Measurements from ENCODE around the gene REN. TPM values are rescaled to one million over a fixed set of nuclear protein-coding genes. Genes with fewer than 3 reads are reported as not detected.

REN gene
- total and polyA plus RNA-seq, 2 of the 13 experiments (the other 11 are each of a cell fraction or from before 2014, with no cell fraction given) = not detected

GRCh38 chr1:204162494-204163074 is 3.6 kb downstream of the REN start (continued):
- TF ChIP-seq JARID2 (CRISPR knock-in tag; IDR thresholded peaks at IDR 0.05; ENCODE audit: insufficient replicate concordance) (no peak), SRSF9 (IDR thresholded peaks at IDR 0.05; ENCODE audit: borderline replicate concordance, insufficient read depth, low read depth, low read length, poor library complexity, severe bottlenecking) (no peak), AHDC1 (CRISPR knock-in tag; IDR thresholded peaks at IDR 0.05; ENCODE audit: borderline replicate concordance) (no peak), ZMAT5 (CRISPR knock-in tag; IDR thresholded peaks at IDR 0.05; ENCODE audit: borderline replicate concordance, low read depth) (no peak), ZBTB25 (CRISPR knock-in tag; IDR thresholded peaks at IDR 0.05) (peak; percentile 50; the same call in 1 of the 2 replicates), STAG1 (CRISPR knock-in tag; IDR thresholded peaks at IDR 0.05) (peak; percentile 98), FOXM1 (CRISPR knock-in tag; IDR thresholded peaks at IDR 0.05) (no peak), GABPA (IDR thresholded peaks at IDR 0.05; ENCODE audit: low read depth, low read length) (no peak), GABPA (CRISPR knock-in tag; IDR thresholded peaks at IDR 0.05; ENCODE audit: low read depth) (0 out of 2 replicates have a peak, but pooled peaks have one; percentile 23), ZNF292 (CRISPR knock-in tag; IDR thresholded peaks at IDR 0.05; ENCODE audit: borderline replicate concordance, low read depth) (no peak), CREB1 (IDR thresholded peaks at IDR 0.05) (no peak), CREB1 (CRISPR knock-in tag; IDR thresholded peaks at IDR 0.05) (no peak), FIP1L1 (IDR thresholded peaks at IDR 0.05; ENCODE audit: borderline replicate concordance, insufficient read depth, low read depth, low read length) (no peak), CEBPB (IDR thresholded peaks at IDR 0.05; ENCODE audit: borderline replicate concordance, low read depth, low read length) (no peak), ZNF629 (CRISPR knock-in tag; conservative IDR thresholded peaks at IDR 0.05) (no peak), SMYD3 (CRISPR knock-in tag; IDR thresholded peaks at IDR 0.05) (no peak), ZKSCAN1 (IDR thresholded peaks at IDR 0.05; ENCODE audit: low read length) (no peak), GLMP (CRISPR knock-in tag; IDR thresholded peaks at IDR 0.05; ENCODE audit: borderline replicate concordance) (no peak), FOXJ3 (CRISPR knock-in tag; IDR thresholded peaks at IDR 0.05; ENCODE audit: borderline replicate concordance) (no peak), ZNF431 (CRISPR knock-in tag; IDR thresholded peaks at IDR 0.05; ENCODE audit: borderline replicate concordance, low read depth) (no peak), ZNF460 (CRISPR knock-in tag; IDR thresholded peaks at IDR 0.05; ENCODE audit: borderline replicate concordance) (no peak), YEATS2 (CRISPR knock-in tag; IDR thresholded peaks at IDR 0.05; ENCODE audit: borderline replicate concordance) (no peak), DR1 (CRISPR knock-in tag; IDR thresholded peaks at IDR 0.05) (no peak)

All from HepG2 (cell line).